Caco-2 (cell line): Measurements from ENCODE around the gene NEURL2. TPM values are rescaled to one million over a fixed set of nuclear protein-coding genes. Genes with fewer than 3 reads are reported as not detected.
A peak's percentile ranks its signal among the peaks of the same experiment; 100 is the strongest.
"Not testable (repeated sequence)": the region's sequence is repeated elsewhere in the genome, so short reads cannot be mapped to it uniquely, and the experiment has no call there.

ENCODE experiments used
- BruUV-seq: library from RNA; stranded (reverse); fragments of 400-500 nt; replicated peaks from 2 replicates; lab custom pipeline; 2021; lab: Mats Ljungman, UMichigan
- CTCF ChIA-PET: fragments of 300-600 bp; sonication (Branson Sonifier 250); formaldehyde crosslinking; loops from one replicate; lab custom pipeline; 2022; ENCODE audit warnings: antibody characterized with exemption; lab: Charles Lee
- POLR2A ChIA-PET: fragments of 300-600 bp; sonication (Branson Sonifier 250); formaldehyde crosslinking; loops from one replicate; lab custom pipeline; 2022; ENCODE audit warnings: antibody characterized with exemption; lab: Charles Lee
- DNase-seq, 2 experiments: peaks; one replicate each; pipeline versions ENCODE4 v3.0.0 to v3.0.0-alpha.2; 2020 to 2022
- H3K27me3 ChIP-seq: replicated peaks from 2 replicates; pipeline ENCODE4 v1.6.0; 2011; ENCODE audit warnings: low read length; ENCODE audit not compliant: control insufficient read depth, insufficient read depth
- H3K36me3 ChIP-seq: 2 replicates; pipeline ENCODE4 v1.5.1; 2011; ENCODE audit warnings: low read length; ENCODE audit not compliant: control insufficient read depth, insufficient read depth
- H3K4me1 ChIP-seq: fragments of 250-450 bp; sonication (Bioruptor Pico); 2 replicates; pipeline ENCODE4 v1.5.1; 2020; ENCODE audit warnings: mild to moderate bottlenecking
- H3K4me3 ChIP-seq: 2 replicates; pipeline ENCODE4 v1.5.1; 2011; ENCODE audit warnings: low read depth, mild to moderate bottlenecking, control low read depth, low read length
- H3K9me3 ChIP-seq: fragments of 250-450 bp; sonication (Bioruptor Pico); 2 replicates; pipeline ENCODE4 v1.5.1; 2020; ENCODE audit warnings: mild to moderate bottlenecking, moderate library complexity
- H3K27ac Mint-ChIP-seq: one replicate; pipeline ENCODE4 v1.8.0; 2022; ENCODE audit warnings: mixed read lengths; ENCODE audit not compliant: unreplicated experiment
- H3K27me3 Mint-ChIP-seq: one replicate; pipeline ENCODE4 v1.8.0; 2022; ENCODE audit warnings: mixed read lengths; ENCODE audit not compliant: insufficient read depth, unreplicated experiment
- H3K36me3 Mint-ChIP-seq: one replicate; pipeline ENCODE4 v1.8.0; 2022; ENCODE audit warnings: mild to moderate bottlenecking, mixed read lengths; ENCODE audit not compliant: insufficient read depth, unreplicated experiment
- H3K4me1 Mint-ChIP-seq: one replicate; pipeline ENCODE4 v1.8.0; 2022; ENCODE audit warnings: low read depth, mixed read lengths; ENCODE audit not compliant: unreplicated experiment
- H3K4me3 Mint-ChIP-seq: one replicate; pipeline ENCODE4 v1.8.0; 2022; ENCODE audit warnings: mild to moderate bottlenecking, moderate library complexity, mixed read lengths; ENCODE audit not compliant: unreplicated experiment
- H3K9me3 Mint-ChIP-seq: one replicate; pipeline ENCODE4 v1.8.0; 2022; ENCODE audit warnings: mixed read lengths; ENCODE audit not compliant: unreplicated experiment
- intact Hi-C: fragments of 100-400 bp; cut with micrococcal nuclease; formaldehyde crosslinking; loops from one replicate; pipeline ENCODE4 v1.10.0; 2022; ENCODE audit not compliant: unreplicated experiment
- total RNA-seq: library from RNA; stranded (reverse); gene quantifications from 2 replicates; pipeline ENCODE4 v1.2.3, GENCODE V29; 2022
- TF ChIP-seq, protein P1 (sequence below), 2 experiments: fragments of 200-600 bp in 1 of 2; IDR thresholded peaks; 1 replicate in 1 of 2; 2 replicates in 1 of 2; pipeline versions ENCODE4 v1.5.1 to v1.8.0; 2011 to 2022; ENCODE audit warnings: antibody characterized with exemption in 1 of 2, control low read depth in 1 of 2, inconsistent platforms in 1 of 2, low read depth in 1 of 2, low read length in 1 of 2, mild to moderate bottlenecking in 1 of 2, moderate library complexity in 1 of 2; ENCODE audit not compliant: insufficient read depth in 1 of 2, severe bottlenecking in 1 of 2, unreplicated experiment in 1 of 2

The NEURL2 gene
- total RNA-seq, 1 experiment from 2014 or later: 12.6 TPM

DNA sequence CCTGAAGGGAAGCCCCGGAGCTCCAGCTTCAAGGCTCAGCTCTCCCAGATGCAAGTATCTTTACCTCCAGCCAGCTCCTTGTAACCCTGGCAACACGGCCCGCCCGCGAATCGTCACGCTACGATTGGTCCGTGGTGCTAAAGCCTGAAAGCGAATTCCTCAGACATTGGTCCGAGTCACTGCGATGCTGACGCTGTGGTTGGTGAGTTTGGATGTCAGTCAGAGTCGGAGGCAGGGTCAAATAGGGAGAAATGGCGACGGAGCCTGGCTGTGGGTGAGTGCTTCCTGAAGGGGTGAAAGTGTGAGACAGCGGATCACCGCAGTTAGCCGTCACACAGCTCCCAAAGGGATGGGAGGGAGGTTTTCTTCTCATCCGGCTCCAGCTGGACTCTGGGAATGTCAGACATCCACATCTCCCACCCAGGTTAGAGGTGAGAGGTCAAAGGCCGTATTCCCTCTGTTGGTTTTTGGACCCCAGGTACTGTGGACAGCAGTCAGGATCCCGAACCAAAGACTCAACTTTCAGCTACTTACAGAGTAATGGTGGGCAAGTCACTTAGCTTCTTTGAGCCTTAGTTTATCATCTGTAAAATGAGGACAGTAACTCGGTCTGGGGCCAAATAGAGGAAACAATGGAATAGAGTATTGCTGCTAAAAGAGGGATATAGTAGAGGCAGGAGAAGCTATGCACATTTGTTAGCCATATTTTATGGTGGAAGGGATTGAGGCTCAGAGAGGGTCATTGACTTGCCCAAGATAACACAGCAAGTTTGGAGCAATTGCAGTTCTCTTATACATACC is 9.8 kb downstream of the NEURL2 start, which contains the start of gene ZSWIM1:
ZSWIM1 (plus strand) TSS at position 240 of the 801 bp plus-strand sequence. CDS start 1,366 bp downstream, outside the sequence.
- CTCF ChIA-PET: interaction anchor here (0.5 to 2.2 kb wide), 14 partner anchors 10 to 365 kb away, joined by 3 to 34 read pairs (median 4); partner anchors contain the start of genes CTSA and NEURL2
- DNase-seq: peak; percentile 100
- H3K9me3 Mint-ChIP-seq: no peaks in the 10 kb centered on the region
- Histone ChIP-seq H3K36me3 (peaks cover 7% of the 10 kb centered on the region), H3K4me3 (peak within 1 kb of the TSS; percentile 66), H3K4me1 (no peaks in the 10 kb centered on the region), H3K27me3 (no peaks in the 10 kb centered on the region), H3K9me3 (no peaks in the 10 kb centered on the region)
- TF ChIP-seq, protein P1, sequence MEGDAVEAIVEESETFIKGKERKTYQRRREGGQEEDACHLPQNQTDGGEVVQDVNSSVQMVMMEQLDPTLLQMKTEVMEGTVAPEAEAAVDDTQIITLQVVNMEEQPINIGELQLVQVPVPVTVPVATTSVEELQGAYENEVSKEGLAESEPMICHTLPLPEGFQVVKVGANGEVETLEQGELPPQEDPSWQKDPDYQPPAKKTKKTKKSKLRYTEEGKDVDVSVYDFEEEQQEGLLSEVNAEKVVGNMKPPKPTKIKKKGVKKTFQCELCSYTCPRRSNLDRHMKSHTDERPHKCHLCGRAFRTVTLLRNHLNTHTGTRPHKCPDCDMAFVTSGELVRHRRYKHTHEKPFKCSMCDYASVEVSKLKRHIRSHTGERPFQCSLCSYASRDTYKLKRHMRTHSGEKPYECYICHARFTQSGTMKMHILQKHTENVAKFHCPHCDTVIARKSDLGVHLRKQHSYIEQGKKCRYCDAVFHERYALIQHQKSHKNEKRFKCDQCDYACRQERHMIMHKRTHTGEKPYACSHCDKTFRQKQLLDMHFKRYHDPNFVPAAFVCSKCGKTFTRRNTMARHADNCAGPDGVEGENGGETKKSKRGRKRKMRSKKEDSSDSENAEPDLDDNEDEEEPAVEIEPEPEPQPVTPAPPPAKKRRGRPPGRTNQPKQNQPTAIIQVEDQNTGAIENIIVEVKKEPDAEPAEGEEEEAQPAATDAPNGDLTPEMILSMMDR (IDR thresholded peaks at IDR 0.05; ENCODE audit: insufficient read depth in 1 of 2, low read depth in 1 of 2, low read length in 1 of 2, severe bottlenecking in 1 of 2, unreplicated experiment in 1 of 2): no peak
- no peaks in the 10 kb centered on the region for H3K27me3 Mint-ChIP-seq
- intact Hi-C loops: loop anchor here (1.0 kb wide), 2 partner anchors 9 to 24 kb away; partner anchors contain the start of genes ACOT8 and ZSWIM3
- POLR2A ChIA-PET: interaction anchor here (0.5 to 2.2 kb wide), 23 partner anchors 9 to 972 kb away, joined by 3 to 34 read pairs (median 5); partner anchors contain the start of genes CTSA, DNTTIP1, NEURL2 and PCIF1
- peak within 1 kb of the TSS; percentile 95 for H3K27ac Mint-ChIP-seq
- BruUV-seq: TSS peak; percentile 77
- H3K4me1 Mint-ChIP-seq: peaks cover 19% of the 10 kb centered on the region
- H3K4me3 Mint-ChIP-seq: peak within 1 kb of the TSS; percentile 96
- H3K36me3 Mint-ChIP-seq: peaks cover 25% of the 10 kb centered on the region

DNA sequence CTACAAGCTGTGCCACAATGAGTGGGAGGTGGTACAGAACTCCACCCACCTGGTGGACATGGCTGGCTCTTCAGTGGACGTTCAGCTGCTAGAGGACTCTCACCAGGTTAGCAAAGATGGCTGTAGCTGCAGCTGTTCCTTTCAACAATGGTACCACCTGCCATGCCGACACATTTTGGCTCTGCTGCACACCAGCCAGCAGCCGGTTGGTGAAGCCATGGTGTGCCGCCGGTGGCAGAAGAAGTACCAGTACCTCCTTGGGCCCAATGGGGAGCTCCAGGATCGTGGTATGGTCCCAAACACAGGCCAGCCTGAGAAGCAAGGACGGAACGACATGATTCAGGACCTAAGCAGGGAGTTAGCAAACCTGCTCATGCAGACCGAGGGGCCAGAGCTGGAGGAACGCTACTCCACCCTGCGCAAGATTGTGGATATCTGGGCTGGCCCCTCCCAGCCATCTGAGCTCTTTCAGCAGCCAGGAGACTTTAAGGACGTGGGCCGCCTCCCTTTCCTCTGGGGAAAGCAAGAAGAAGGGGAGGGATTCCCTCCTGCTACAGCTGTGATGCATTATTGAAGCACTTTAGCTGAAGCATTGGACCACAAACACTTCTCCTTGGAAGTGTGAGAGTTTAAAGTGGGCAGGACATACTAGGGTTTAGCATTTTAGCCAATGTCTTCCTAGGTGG is 12.8 kb downstream of the NEURL2 start:
- peaks cover 19% of the 10 kb centered on the region for H3K4me1 Mint-ChIP-seq
- BruUV-seq: no TSS peak
- Histone ChIP-seq H3K27me3 (no peaks in the 10 kb centered on the region), H3K4me3 (no peak overlapping the region), H3K36me3 (peaks cover 5% of the 10 kb centered on the region), H3K9me3 (no peaks in the 10 kb centered on the region), H3K4me1 (no peaks in the 10 kb centered on the region)
- TF ChIP-seq, protein P1 (IDR thresholded peaks at IDR 0.05; ENCODE audit: insufficient read depth in 1 of 2, low read depth in 1 of 2, low read length in 1 of 2, severe bottlenecking in 1 of 2, unreplicated experiment in 1 of 2): no peak
- intact Hi-C loops: no loop called here
- no peak overlapping the region for H3K27ac Mint-ChIP-seq
- no peak for DNase-seq
- no peak overlapping the region for H3K4me3 Mint-ChIP-seq
- peaks cover 21% of the 10 kb centered on the region for H3K36me3 Mint-ChIP-seq
- POLR2A ChIA-PET: no interaction called here
- H3K9me3 Mint-ChIP-seq: no peaks in the 10 kb centered on the region
- CTCF ChIA-PET: interaction anchor here (1.0 kb wide), 1 partner anchor 13 kb away, joined by 4 read pairs; the partner anchor contains the start of genes CTSA and NEURL2
- H3K27me3 Mint-ChIP-seq: no peaks in the 10 kb centered on the region

DNA sequence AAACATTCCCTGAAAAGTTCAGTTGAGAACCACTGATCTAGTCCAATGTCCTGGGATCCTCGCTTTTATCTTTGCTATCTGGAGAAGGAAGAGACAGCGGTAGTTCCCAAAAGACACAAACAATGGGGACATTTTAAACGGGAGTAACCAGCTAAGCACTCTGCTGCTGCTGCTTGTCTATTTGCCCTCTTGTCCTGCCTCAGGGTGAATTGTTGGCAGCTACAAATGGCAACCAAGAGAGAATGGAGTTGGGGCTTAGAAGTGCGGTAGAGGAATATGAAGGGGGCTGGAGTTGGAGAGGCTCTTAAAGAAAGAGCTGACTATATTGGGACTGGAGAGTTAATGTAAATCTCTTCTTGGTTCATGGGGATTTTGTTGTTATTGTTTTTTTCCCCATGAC is 16.4 kb downstream of the NEURL2 start:
- Mint-ChIP-seq H3K4me3 (no peak overlapping the region), H3K27me3 (no peaks in the 10 kb centered on the region), H3K27ac (no peak overlapping the region), H3K4me1 (peaks cover 6% of the 10 kb centered on the region), H3K9me3 (no peaks in the 10 kb centered on the region), H3K36me3 (peaks cover 4% of the 10 kb centered on the region)
- intact Hi-C loops: no loop called here
- TF ChIP-seq, protein P1 (IDR thresholded peaks at IDR 0.05; ENCODE audit: insufficient read depth in 1 of 2, low read depth in 1 of 2, low read length in 1 of 2, severe bottlenecking in 1 of 2, unreplicated experiment in 1 of 2): no peak
- POLR2A ChIA-PET: interaction anchor here (0.7 kb wide), 1 partner anchor 11 kb away, joined by 3 read pairs; no protein-coding TSS in a partner anchor
- BruUV-seq: no TSS peak
- Histone ChIP-seq H3K9me3 (no peaks in the 10 kb centered on the region), H3K4me3 (no peak overlapping the region), H3K27me3 (no peaks in the 10 kb centered on the region), H3K4me1 (no peaks in the 10 kb centered on the region), H3K36me3 (peaks cover 4% of the 10 kb centered on the region; the same call in 1 of the 2 replicates)
- no peak for DNase-seq
- CTCF ChIA-PET: no interaction called here

DNA sequence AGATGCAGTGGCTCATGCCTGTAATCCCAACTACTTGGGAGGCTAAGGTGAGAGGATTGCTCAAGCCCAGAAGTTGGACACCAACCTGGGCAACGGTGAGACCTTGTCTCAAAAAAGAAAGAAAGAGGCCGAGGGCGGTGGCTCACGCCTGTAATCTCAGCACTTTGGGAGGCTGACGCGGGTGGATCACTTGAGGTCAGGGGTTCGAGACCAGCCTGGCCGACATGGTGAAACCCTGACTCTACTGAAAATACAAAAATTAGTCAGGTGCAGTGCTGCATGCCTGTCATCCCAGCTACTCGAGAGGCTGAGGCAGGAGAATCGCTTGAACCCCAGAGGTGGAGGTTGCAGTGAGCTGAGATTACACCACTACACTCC is 16.9 kb downstream of the NEURL2 start:
- H3K4me1 Mint-ChIP-seq, intact Hi-C loops, POLR2A ChIA-PET, H3K36me3 ChIP-seq, H3K4me3 Mint-ChIP-seq, H3K27ac Mint-ChIP-seq, DNase-seq, H3K4me3 ChIP-seq, H3K36me3 Mint-ChIP-seq, H3K27me3 ChIP-seq, H3K9me3 Mint-ChIP-seq, BruUV-seq, H3K9me3 ChIP-seq, CTCF ChIA-PET, H3K4me1 ChIP-seq, H3K27me3 Mint-ChIP-seq: not testable (repeated sequence)
